D341Med (cell line): ENCODE measurements around the gene DOLK.

ENCODE experiments used
- DNase-seq: peaks from one replicate; pipeline ENCODE4 v3.0.0; 2012; ENCODE audit warnings: low spot score

DOLK gene

GRCh38 chr9:128933731-128934130, 13.7 kb downstream of the DOLK start:
- DNase-seq = no peak

- DNase-seq = no peak
Measured at GRCh38 chr9:128929560-128929959, 17.8 kb downstream of the DOLK start.

GRCh38 chr9:128928624-128929023, 18.8 kb downstream of the DOLK start:
- DNase-seq = no peak

- DNase-seq = peak; percentile 82
Measured at GRCh38 chr9:128927731-128928411, 19.5 kb downstream of the DOLK start.

- no peak for DNase-seq
Measured at GRCh38 chr9:128923493-128923883, 23.9 kb downstream of the DOLK start.

- peak; percentile 88 for DNase-seq
Measured at GRCh38 chr9:128921881-128922763, 25.3 kb downstream of the DOLK start.

GRCh38 chr9:128920381-128921058, 26.9 kb downstream of the DOLK start, which contains the start of gene PHYHD1:
Gene PHYHD1 (plus strand): TSS chr9:128920982. CDS start chr9:128922324, 1,342 bp downstream.
- peak; percentile 65 for DNase-seq

- no peak for DNase-seq
Measured at GRCh38 chr9:128919402-128920089, 27.9 kb downstream of the DOLK start.

GRCh38 chr9:128918921-128919320, 28.5 kb downstream of the DOLK start:
- DNase-seq = no peak

GRCh38 chr9:128917151-128917849, 30.1 kb downstream of the DOLK start:
- no peak for DNase-seq

GRCh38 chr9:128916745-128917144, 30.7 kb downstream of the DOLK start:
- DNase-seq = no peak

GRCh38 chr9:128916204-128916603, 31.2 kb downstream of the DOLK start:
- no peak for DNase-seq

GRCh38 chr9:128913995-128914772, 33.2 kb downstream of the DOLK start:
- no peak for DNase-seq

GRCh38 chr9:128913048-128913900, 34.1 kb downstream of the DOLK start:
- DNase-seq = no peak

GRCh38 chr9:128912270-128912853, 35.0 kb downstream of the DOLK start:
- DNase-seq = no peak

GRCh38 chr9:128911529-128912035, 35.8 kb downstream of the DOLK start:
- no peak for DNase-seq

GRCh38 chr9:128910906-128911305, 36.5 kb downstream of the DOLK start:
- no peak for DNase-seq

- DNase-seq = no peak
Measured at GRCh38 chr9:128909859-128910258, 37.5 kb downstream of the DOLK start.

GRCh38 chr9:128908372-128908771, 39.0 kb downstream of the DOLK start:
- no peak for DNase-seq
